PC-3 (cell line): ENCODE data around the gene MAGI2. TPM values are rescaled to one million over a fixed set of nuclear protein-coding genes. Genes with fewer than 3 reads are reported as not detected.

Experiments used
- ATAC-seq: fragments of 200-7000 bp; cut with Tn5 transposase; 2 replicates; pipeline ENCODE4 v1.9.1; 2020; ENCODE audit warnings: mild to moderate bottlenecking, moderate library complexity
- BruUV-seq: library from RNA; stranded (reverse); fragments of 400-500 nt; replicated peaks from 2 replicates; lab custom pipeline; 2021; lab: Mats Ljungman, UMichigan
- CTCF ChIA-PET: fragments of 300-600 bp; sonication (Branson Sonifier 250); formaldehyde crosslinking; loops from one replicate; lab custom pipeline; 2022; ENCODE audit warnings: antibody characterized with exemption; lab: Charles Lee
- POLR2A ChIA-PET: fragments of 300-600 bp; sonication (Branson Sonifier 250); formaldehyde crosslinking; loops from one replicate; lab custom pipeline; 2022; ENCODE audit warnings: antibody characterized with exemption; ENCODE audit not compliant: unreplicated experiment; lab: Charles Lee
- DNase-seq: peaks from one replicate; pipeline ENCODE4 v3.0.0-alpha.2; 2015
- H2AFZ ChIP-seq: fragments of 300-600 bp; sonication (generic); 2 replicates; pipeline ENCODE4 v1.6.0; 2016; ENCODE audit warnings: antibody characterized with exemption, low read length
- H3F3A ChIP-seq: fragments of 300-600 bp; sonication (generic); one replicate; pipeline ENCODE4 v1.6.0; 2017; ENCODE audit warnings: antibody characterized with exemption, low read length, control low read depth, mild to moderate bottlenecking; ENCODE audit not compliant: unreplicated experiment
- H3K27ac ChIP-seq: fragments of 300-600 bp; sonication (generic); 2 replicates; pipeline ENCODE4 v1.5.1; 2016; ENCODE audit warnings: mild to moderate bottlenecking, low read length
- H3K27me3 ChIP-seq: fragments of 300-600 bp; sonication (generic); 2 replicates; pipeline ENCODE4 v1.6.1; 2016; ENCODE audit warnings: low read length, mixed read lengths
- H3K36me3 ChIP-seq: fragments of 300-600 bp; sonication (generic); 2 replicates; pipeline ENCODE4 v1.6.1; 2016; ENCODE audit warnings: low read depth, mixed run types, low read length, mixed read lengths
- H3K4me1 ChIP-seq: fragments of 300-600 bp; sonication (generic); 2 replicates; pipeline ENCODE4 v1.5.1; 2016; ENCODE audit warnings: low read length; ENCODE audit not compliant: insufficient read depth
- H3K4me2 ChIP-seq: fragments of 300-600 bp; sonication (generic); 2 replicates; pipeline ENCODE4 v1.6.0; 2016; ENCODE audit warnings: low read length
- H3K4me3 ChIP-seq: fragments of 300-600 bp; sonication (generic); 2 replicates; pipeline ENCODE4 v1.5.1; 2016; ENCODE audit warnings: mild to moderate bottlenecking, low read length, mixed read lengths
- H3K79me2 ChIP-seq: fragments of 300-600 bp; sonication (generic); 2 replicates; pipeline ENCODE4 v1.6.1; 2017; ENCODE audit warnings: low read length, mixed read lengths
- H3K9ac ChIP-seq: fragments of 300-600 bp; sonication (generic); 2 replicates; pipeline ENCODE4 v1.6.0; 2016; ENCODE audit warnings: mild to moderate bottlenecking, low read length
- H3K9me2 ChIP-seq: fragments of 300-600 bp; sonication (generic); replicated peaks from 2 replicates; pipeline ENCODE4 v1.6.1; 2016; ENCODE audit warnings: mixed run types, low read length, mixed read lengths
- H3K9me3 ChIP-seq: fragments of 300-600 bp; sonication (generic); 2 replicates; pipeline ENCODE4 v1.6.1; 2016; ENCODE audit warnings: low read length, mixed read lengths
- H4K20me1 ChIP-seq: fragments of 300-600 bp; sonication (generic); 2 replicates; pipeline ENCODE4 v1.6.1; 2016; ENCODE audit warnings: low read length, mixed read lengths
- CTCF ChIP-seq: fragments of 300-600 bp; sonication (generic); conservative IDR thresholded peaks from 2 replicates; pipeline ENCODE4 v1.5.1; 2017; ENCODE audit warnings: antibody characterized with exemption, low read depth, mild to moderate bottlenecking, low read length
- EZH2 ChIP-seq: fragments of 300-600 bp; sonication (generic); IDR thresholded peaks from one replicate; pipeline ENCODE4 v1.6.1; 2017; ENCODE audit warnings: antibody characterized with exemption, mild to moderate bottlenecking, low read length; ENCODE audit not compliant: unreplicated experiment
- EZH2phosphoT487 ChIP-seq: fragments of 300-600 bp; sonication (generic); IDR thresholded peaks from 2 replicates; pipeline ENCODE4 v1.6.1; 2018; ENCODE audit warnings: mild to moderate bottlenecking, antibody characterized with exemption, low read length, borderline replicate concordance
- intact Hi-C: fragments of 100-400 bp; cut with micrococcal nuclease; formaldehyde crosslinking; loops from 2 replicates; pipeline ENCODE4 v1.9.0; 2023
- total RNA-seq: library from RNA; depleted of rRNA; stranded (reverse); fragments of >200 nt; gene quantifications from 2 replicates; pipeline ENCODE4 v1.2.3, GENCODE V29; 2014

Gene MAGI2
- total RNA-seq, 1 experiment from 2014 or later, result not detected

GRCh38 chr7:78642751-78643150, 810.7 kb downstream of the MAGI2 start:
- Histone ChIP-seq H2AFZ (no peak overlapping the region), H3K4me2 (no peak overlapping the region), H3K9ac (no peak overlapping the region), H4K20me1 (no peaks in the 10 kb centered on the region), H3K79me2 (no peaks in the 10 kb centered on the region), H3K9me3 (no peaks in the 10 kb centered on the region), H3K4me1 (0 out of 2 replicates have a peak, but pooled peaks cover 7% of the 10 kb centered on the region), H3F3A (no peaks in the 10 kb centered on the region), H3K9me2 (no peaks in the 10 kb centered on the region), H3K27ac (no peak overlapping the region), H3K27me3 (no peaks in the 10 kb centered on the region), H3K36me3 (no peaks in the 10 kb centered on the region), H3K4me3 (no peak overlapping the region)
- BruUV-seq, result no TSS peak
- intact Hi-C loops, result no loop called here
- no peak for TF ChIP-seq EZH2
- TF ChIP-seq CTCF, result no peak
- no peak for TF ChIP-seq EZH2phosphoT487
- ChIA-PET CTCF (no interaction called here), POLR2A (no interaction called here)
- ATAC-seq, result no peak
- DNase-seq, result no peak

- ATAC-seq, result peak; percentile 50
- DNase-seq, result peak; percentile 59
- ChIA-PET POLR2A (no interaction called here), CTCF (interaction anchor here (0.6 kb wide), 1 partner anchor 21 kb away, joined by 3 read pairs; no protein-coding TSS in a partner anchor)
- Histone ChIP-seq H4K20me1 (no peaks in the 10 kb centered on the region), H3K4me3 (no peak overlapping the region), H3K27me3 (no peaks in the 10 kb centered on the region), H3K9me2 (no peaks in the 10 kb centered on the region), H2AFZ (no peak overlapping the region), H3K4me1 (peaks cover 24% of the 10 kb centered on the region; the same call in 1 of the 2 replicates), H3K9me3 (no peaks in the 10 kb centered on the region), H3K79me2 (no peaks in the 10 kb centered on the region), H3K4me2 (no peak overlapping the region), H3K9ac (no peak overlapping the region), H3K36me3 (no peaks in the 10 kb centered on the region), H3F3A (no peaks in the 10 kb centered on the region), H3K27ac (no peak overlapping the region)
- TF ChIP-seq EZH2, result no peak
- no peak for TF ChIP-seq CTCF
- TF ChIP-seq EZH2phosphoT487, result no peak
- no TSS peak for BruUV-seq
- intact Hi-C loops, result no loop called here
These were observed 815.1 kb downstream of the MAGI2 start for GRCh38 chr7:78638364-78638763.

- no peak for TF ChIP-seq EZH2
- TF ChIP-seq CTCF, result no peak
- no peak for TF ChIP-seq EZH2phosphoT487
- Histone ChIP-seq H3K9me3 (no peaks in the 10 kb centered on the region), H3K4me3 (no peak overlapping the region), H3F3A (no peaks in the 10 kb centered on the region), H3K79me2 (no peaks in the 10 kb centered on the region), H3K4me2 (no peak overlapping the region), H3K9ac (no peak overlapping the region), H3K36me3 (no peaks in the 10 kb centered on the region), H2AFZ (no peak overlapping the region), H3K27ac (no peak overlapping the region), H4K20me1 (no peaks in the 10 kb centered on the region), H3K27me3 (no peaks in the 10 kb centered on the region), H3K4me1 (peaks cover 24% of the 10 kb centered on the region; the same call in 1 of the 2 replicates), H3K9me2 (no peaks in the 10 kb centered on the region)
- no TSS peak for BruUV-seq
- intact Hi-C loops, result no loop called here
- ChIA-PET POLR2A (no interaction called here), CTCF (no interaction called here)
- peak; percentile 15 for DNase-seq
- ATAC-seq, result no peak
These were observed 816.7 kb downstream of the MAGI2 start for GRCh38 chr7:78636727-78637126.
